CMK (cell line): ENCODE data around the gene VGLL4.

ENCODE experiments used
- DNase-seq: peaks from one replicate; pipeline ENCODE4 v3.0.0-alpha.2; 2010; ENCODE audit warnings: low read depth

The VGLL4 gene

GRCh38 chr3:11564577-11565001, 79.1 kb downstream of the VGLL4 start:
- DNase-seq = no peak

GRCh38 chr3:11563865-11564185, 79.9 kb downstream of the VGLL4 start:
- DNase-seq = no peak

- DNase-seq = no peak
These were observed 80.4 kb downstream of the VGLL4 start for GRCh38 chr3:11563159-11563864.

GRCh38 chr3:11562277-11562881, 81.3 kb downstream of the VGLL4 start:
- DNase-seq = no peak

GRCh38 chr3:11560746-11561145, 83.0 kb downstream of the VGLL4 start:
- DNase-seq = no peak

- DNase-seq = no peak
These were observed 83.7 kb downstream of the VGLL4 start for GRCh38 chr3:11559816-11560633.

GRCh38 chr3:11558918-11559815, 84.5 kb downstream of the VGLL4 start:
- no peak for DNase-seq

GRCh38 chr3:11558411-11558903, 85.3 kb downstream of the VGLL4 start:
- no peak for DNase-seq

GRCh38 chr3:11558002-11558401, 85.7 kb downstream of the VGLL4 start:
- DNase-seq = no peak

GRCh38 chr3:11556851-11557644, 86.7 kb downstream of the VGLL4 start:
- no peak for DNase-seq

GRCh38 chr3:11555881-11556633, 87.7 kb downstream of the VGLL4 start:
- no peak for DNase-seq

GRCh38 chr3:11555211-11555782, 88.4 kb downstream of the VGLL4 start:
- no peak for DNase-seq

- DNase-seq = no peak
These were observed 89.0 kb downstream of the VGLL4 start for GRCh38 chr3:11554666-11555065.

GRCh38 chr3:11554236-11554610, 89.5 kb downstream of the VGLL4 start:
- no peak for DNase-seq

GRCh38 chr3:11553436-11554235, 90.1 kb downstream of the VGLL4 start:
- DNase-seq = no peak

GRCh38 chr3:11552289-11553264, 91.1 kb downstream of the VGLL4 start:
- DNase-seq = no peak

- no peak for DNase-seq
These were observed 92.7 kb downstream of the VGLL4 start for GRCh38 chr3:11551036-11551435.

GRCh38 chr3:11549580-11550140, 94.1 kb downstream of the VGLL4 start:
- no peak for DNase-seq
